ENCODE data around the gene UROC1.

Gene UROC1

GRCh38 chr3:126494204-126494969 is 23.2 kb downstream of the UROC1 start:
- DNase-seq: no peak

GRCh38 chr3:126493739-126494138 is 23.8 kb downstream of the UROC1 start:
- no peak for DNase-seq

GRCh38 chr3:126493051-126493450 is 24.5 kb downstream of the UROC1 start:
- DNase-seq: no peak

GRCh38 chr3:126491221-126492013 is 26.2 kb downstream of the UROC1 start:
- no peak for DNase-seq

GRCh38 chr3:126490619-126491018 is 27.0 kb downstream of the UROC1 start:
- DNase-seq: no peak

GRCh38 chr3:126488886-126489569 is 28.5 kb downstream of the UROC1 start:
- no peak for DNase-seq

GRCh38 chr3:126488185-126488584 is 29.4 kb downstream of the UROC1 start:
- no peak for DNase-seq

- no peak for DNase-seq
Measured at GRCh38 chr3:126487151-126487771, 30.3 kb downstream of the UROC1 start.

GRCh38 chr3:126486360-126486847 is 31.2 kb downstream of the UROC1 start:
- DNase-seq: no peak

- DNase-seq: no peak
Measured at GRCh38 chr3:126485956-126486355, 31.6 kb downstream of the UROC1 start.

GRCh38 chr3:126485176-126485897 is 32.2 kb downstream of the UROC1 start:
- DNase-seq: no peak

GRCh38 chr3:126484662-126485061 is 32.9 kb downstream of the UROC1 start:
- no peak for DNase-seq

- no peak for DNase-seq
Measured at GRCh38 chr3:126484148-126484547, 33.4 kb downstream of the UROC1 start.

GRCh38 chr3:126483321-126483761 is 34.2 kb downstream of the UROC1 start:
- DNase-seq: no peak

- no peak for DNase-seq
Measured at GRCh38 chr3:126482503-126483255, 34.9 kb downstream of the UROC1 start.

GRCh38 chr3:126481808-126482502 is 35.6 kb downstream of the UROC1 start:
- DNase-seq: no peak

GRCh38 chr3:126480861-126481260 is 36.7 kb downstream of the UROC1 start:
- no peak for DNase-seq

- DNase-seq: no peak
Measured at GRCh38 chr3:126480206-126480605, 37.4 kb downstream of the UROC1 start.

- DNase-seq: no peak
Measured at GRCh38 chr3:126479642-126480041, 37.9 kb downstream of the UROC1 start.

- no peak for DNase-seq
Measured at GRCh38 chr3:126478581-126479310, 38.8 kb downstream of the UROC1 start.

All from COR-L47 (cell line).